Measurements from ENCODE around the gene ANKS6. TPM values are rescaled to one million over a fixed set of nuclear protein-coding genes. Genes with fewer than 3 reads are reported as not detected.

The ANKS6 gene
- polyA plus RNA-seq, 10 donors = 9.8 to 18.5 (median 12.7) TPM

DNA sequence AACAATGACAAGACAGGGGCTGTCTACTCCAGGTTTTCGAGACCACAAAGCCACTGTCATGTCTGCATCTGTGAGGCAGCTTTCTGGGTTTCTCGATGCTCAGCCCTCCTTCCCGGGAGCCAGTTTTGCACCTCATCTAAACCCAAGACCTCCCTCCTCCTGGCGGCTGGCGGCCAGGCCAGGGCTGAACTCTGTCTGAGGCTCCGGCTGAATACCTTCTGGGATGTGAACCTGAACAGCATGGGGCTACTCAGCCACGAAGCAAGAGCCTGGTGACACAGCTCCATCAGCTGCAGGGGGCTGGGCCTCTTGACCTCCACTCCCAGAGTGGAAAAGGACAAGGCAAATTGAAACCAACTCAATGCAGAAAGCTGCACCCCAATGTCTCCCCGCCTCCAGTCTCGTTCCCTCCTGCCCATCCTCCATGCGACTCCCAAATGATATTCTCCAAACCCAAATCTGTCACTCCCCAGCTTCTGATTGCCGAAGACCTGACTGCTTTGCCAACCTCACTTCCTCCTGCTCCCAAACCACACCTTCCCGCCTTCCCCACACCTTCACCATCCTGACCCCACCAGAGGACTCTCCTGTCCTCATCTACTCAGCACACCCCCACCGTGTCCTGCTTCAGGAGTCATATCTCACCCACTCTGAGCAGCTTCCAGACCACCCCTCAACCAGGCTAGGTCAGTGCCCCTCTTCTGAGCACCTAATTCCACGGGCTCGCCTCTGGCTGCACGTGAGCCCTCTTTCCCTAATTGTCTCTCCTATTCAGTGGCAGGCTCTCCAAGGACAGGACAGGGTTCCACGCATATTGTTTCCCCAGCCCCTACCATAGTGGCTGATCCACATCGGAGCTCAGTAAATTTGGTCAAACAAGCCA lies 4.5 kb downstream of the ANKS6 start:
- DNase-seq = peak in 1 of 3 donors; percentile 37

DNA sequence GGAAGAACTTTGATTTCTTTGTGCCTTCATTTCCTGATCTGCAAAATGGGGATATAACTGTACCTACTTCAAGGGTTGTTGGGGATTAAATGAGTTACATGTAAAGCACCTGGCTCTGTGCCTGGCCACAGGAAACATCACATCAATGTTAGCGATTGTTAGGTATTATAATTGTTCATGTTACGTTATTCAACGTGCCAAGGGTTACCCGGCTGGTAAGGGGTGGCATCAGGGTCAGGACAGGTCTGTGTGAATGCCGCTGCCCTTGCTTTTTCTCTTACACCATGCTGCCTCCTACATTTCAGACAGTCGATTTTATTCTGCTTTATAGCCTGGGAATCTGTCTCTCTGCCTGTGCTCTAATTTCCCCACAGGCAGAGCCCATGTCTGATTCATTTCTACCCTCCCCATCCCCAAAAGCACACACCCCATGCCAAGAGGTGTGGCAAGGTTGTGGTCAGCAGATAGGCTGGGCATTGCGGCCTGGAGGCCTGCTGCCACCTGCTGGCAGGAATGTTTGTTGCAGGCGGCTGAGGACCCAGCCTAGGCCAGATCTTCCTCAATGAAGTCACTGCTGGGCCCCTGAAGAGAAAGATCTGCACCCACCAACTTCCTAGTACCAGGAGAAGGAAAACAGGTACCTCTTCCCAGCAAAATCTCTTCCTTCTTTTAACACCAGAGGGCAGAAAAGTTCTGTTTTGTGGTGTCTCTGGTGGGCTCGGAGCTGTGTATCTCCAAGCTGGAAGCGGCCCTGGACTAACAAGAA lies 5.3 kb downstream of the ANKS6 start:
- DNase-seq = peak; percentile 82 to 89 (median 84)

- DNase-seq = no peak
Measured at GRCh38 chr9:98790134-98790841, 6.1 kb downstream of the ANKS6 start.

GRCh38 chr9:98789483-98790133 lies 6.7 kb downstream of the ANKS6 start:
- no peak for DNase-seq

DNA sequence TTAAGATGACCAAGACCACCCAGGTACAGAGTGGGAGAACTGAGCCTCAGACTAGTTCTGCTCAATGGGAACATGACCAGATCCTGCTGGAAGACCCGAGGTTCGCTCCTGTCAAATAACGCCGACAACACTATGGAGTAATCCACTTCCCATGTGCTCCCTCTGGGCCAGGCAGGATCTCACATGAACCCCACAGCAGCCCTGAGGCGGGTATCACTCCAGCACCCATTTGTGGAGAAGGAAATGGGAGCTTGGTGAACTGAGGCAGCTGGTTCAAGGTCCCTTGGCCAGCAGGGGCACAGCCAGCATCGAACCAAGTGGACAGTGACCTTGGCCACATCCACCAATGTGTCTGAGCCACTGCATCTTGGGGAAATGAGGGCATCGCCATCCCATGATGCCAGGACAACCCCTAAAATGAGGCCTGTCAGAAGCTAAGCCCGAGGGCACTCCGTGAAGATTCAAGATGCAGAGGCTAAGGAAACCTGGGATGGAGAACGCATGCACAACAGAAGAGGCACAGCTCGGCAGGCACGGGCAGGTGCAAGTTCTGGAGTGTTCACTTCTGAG lies 8.5 kb downstream of the ANKS6 start:
- no peak for DNase-seq

GRCh38 chr9:98786750-98787510 lies 9.4 kb downstream of the ANKS6 start:
- DNase-seq = no peak

GRCh38 chr9:98784831-98785806 lies 11.2 kb downstream of the ANKS6 start:
- DNase-seq = peak; percentile 53 to 83 (median 64)

GRCh38 chr9:98783518-98784226 lies 12.7 kb downstream of the ANKS6 start:
- peak in 2 of 3 donors; percentile 55 to 75 for DNase-seq

DNA sequence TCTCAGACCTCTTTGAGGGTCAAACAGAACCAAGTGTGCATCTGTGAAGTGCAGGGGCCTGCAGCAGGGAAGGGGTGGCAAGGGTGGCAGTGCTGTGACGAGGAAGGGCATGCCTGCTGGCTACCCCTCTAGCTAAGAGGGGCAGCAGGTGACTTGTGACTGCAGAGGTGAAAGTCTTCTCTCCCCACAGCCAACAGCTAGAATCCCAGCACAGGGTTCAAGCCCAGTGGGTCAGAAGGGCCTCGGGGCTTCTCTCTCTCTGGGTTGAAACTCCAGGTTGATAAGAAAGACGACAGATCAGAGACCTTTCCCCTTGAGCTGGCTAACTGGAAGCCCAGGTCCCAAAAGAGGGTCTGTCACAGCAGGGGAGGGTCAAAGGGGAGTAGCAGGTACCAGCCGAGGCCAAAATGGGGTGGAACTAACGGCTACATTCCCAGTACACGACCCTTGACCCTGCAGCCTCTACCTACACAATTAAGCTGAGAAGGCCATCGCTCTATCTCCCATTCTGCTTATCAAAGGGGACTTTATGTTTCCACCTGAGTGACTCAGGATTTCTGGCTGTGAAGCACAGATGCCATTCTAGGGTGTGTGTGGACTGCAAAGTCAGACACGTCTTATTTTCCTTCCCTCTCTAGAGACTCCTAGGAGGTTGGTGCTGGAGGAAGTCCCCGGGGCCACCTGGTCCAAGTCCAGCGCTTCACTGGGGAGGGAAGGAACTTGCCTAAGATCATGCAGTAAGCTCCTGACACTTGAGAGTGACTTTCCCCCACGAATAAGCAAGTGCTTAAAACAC lies 14.6 kb downstream of the ANKS6 start:
- no peak for DNase-seq

- no peak for DNase-seq
Measured at GRCh38 chr9:98780059-98780749, 16.2 kb downstream of the ANKS6 start.

GRCh38 chr9:98778711-98779530 lies 17.4 kb downstream of the ANKS6 start:
- DNase-seq = no peak

GRCh38 chr9:98778251-98778650 lies 18.1 kb downstream of the ANKS6 start:
- DNase-seq = no peak

DNA sequence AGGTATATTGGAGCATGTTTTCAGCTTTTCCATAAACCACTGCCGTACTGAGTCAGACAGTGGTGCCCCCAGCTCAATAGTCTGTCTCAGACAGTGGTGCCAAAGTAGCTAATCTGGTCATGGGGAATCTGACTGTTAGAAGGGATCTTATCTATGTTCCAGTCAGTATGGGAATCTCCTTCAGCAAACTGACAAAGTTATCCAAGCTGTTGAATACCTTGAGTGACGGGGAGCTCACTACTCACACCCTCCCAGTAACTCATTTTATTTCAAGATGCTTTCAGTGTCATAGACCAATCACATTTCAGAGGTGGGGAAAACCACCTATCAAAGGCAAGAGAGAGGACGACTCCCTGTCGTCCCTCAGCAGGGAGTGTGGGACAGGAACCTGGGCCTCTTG lies 18.7 kb downstream of the ANKS6 start:
- DNase-seq = no peak

GRCh38 chr9:98775831-98776441 lies 20.4 kb downstream of the ANKS6 start:
- DNase-seq = peak; percentile 47 to 70 (median 65)

DNA sequence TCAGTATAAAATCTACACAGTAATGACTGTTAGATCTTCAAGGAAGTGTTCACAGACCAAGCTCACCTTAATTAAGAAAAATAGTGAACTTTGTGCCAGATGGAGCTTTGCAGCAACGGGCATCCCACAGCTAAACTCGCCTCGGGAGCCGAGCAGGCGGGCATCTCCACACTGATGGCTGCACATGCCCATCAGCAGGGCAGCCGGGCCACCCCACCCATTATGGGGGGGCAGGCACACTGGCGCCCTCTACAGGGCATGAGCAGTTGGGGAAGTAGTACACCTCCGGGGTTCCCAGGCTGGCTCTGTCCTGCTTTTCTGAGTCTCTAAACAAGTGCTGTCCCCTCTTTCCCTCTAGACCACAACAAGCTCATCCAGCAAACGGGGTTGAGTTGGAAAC lies 21.6 kb downstream of the ANKS6 start:
- no peak for DNase-seq

GRCh38 chr9:98773721-98774120 lies 22.6 kb downstream of the ANKS6 start:
- no peak for DNase-seq
